Astrocyte of the cerebellum (primary cell): ENCODE data around the gene GAREM2.

Experiments
- DNase-seq: peaks from one replicate; pipeline ENCODE4 v3.0.0-alpha.2; 2011; ENCODE audit warnings: low read depth
- H3K4me3 ChIP-seq: 2 replicates; pipeline ENCODE4 v1.5.1; 2011; ENCODE audit warnings: mild to moderate bottlenecking, low read depth, low read length, moderate library complexity
- in situ Hi-C: cut with HindIII; loops from 2 replicates; pipeline ENCODE4 v1.10.0; 2017; ENCODE audit warnings: low sequenced_read_pairs
- TF ChIP-seq, protein P1 (sequence below): IDR thresholded peaks from 2 replicates; pipeline ENCODE4 v1.5.1; 2012; ENCODE audit warnings: low read length, low read depth, moderate library complexity, mild to moderate bottlenecking; ENCODE audit errors: missing control alignments

GAREM2 gene

DNA sequence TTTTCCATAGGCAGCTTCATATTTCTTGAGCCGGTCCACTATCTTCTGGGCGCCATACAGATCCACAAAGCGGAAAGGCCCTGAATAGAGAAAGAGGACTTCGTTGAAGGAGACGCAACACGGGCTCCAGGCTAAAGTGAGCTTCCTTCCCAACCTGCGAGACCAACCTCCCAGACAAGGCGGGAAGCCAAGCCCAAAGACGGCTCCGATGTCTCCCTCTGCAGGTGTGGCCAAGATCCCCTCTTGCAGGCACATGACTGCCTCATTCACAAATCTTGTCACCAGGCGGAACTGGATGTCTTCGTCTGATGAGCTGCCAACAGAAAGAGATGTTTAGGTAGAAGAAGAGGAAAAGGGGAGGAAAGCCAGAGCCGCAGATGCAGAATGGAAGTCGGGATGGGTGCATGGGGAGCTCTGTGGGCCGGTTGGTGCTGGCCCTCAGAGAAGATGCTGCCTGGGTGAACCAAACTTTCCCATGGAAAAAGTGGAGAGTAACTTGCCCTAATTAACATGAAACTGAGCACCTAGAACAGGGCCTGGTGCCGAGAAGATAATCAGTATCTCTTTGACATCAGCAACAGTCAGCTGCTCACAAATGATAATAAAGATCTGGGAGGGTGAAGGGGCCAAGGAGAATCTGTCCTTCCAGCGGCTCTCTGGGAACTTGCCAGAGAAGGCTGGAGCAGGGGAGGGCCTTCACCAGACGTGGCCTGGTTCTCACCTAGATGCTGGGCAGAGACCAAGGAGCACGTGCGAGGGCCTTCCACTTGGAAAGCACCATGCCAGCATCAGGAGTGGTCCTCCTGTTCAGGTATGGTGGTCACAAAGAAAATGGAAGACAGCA, 18.6 kb downstream of the GAREM2 start:
- in situ Hi-C loops, result no loop called here
- H3K4me3 ChIP-seq, result no peak overlapping the region
- DNase-seq, result no peak
- TF ChIP-seq, protein P1, sequence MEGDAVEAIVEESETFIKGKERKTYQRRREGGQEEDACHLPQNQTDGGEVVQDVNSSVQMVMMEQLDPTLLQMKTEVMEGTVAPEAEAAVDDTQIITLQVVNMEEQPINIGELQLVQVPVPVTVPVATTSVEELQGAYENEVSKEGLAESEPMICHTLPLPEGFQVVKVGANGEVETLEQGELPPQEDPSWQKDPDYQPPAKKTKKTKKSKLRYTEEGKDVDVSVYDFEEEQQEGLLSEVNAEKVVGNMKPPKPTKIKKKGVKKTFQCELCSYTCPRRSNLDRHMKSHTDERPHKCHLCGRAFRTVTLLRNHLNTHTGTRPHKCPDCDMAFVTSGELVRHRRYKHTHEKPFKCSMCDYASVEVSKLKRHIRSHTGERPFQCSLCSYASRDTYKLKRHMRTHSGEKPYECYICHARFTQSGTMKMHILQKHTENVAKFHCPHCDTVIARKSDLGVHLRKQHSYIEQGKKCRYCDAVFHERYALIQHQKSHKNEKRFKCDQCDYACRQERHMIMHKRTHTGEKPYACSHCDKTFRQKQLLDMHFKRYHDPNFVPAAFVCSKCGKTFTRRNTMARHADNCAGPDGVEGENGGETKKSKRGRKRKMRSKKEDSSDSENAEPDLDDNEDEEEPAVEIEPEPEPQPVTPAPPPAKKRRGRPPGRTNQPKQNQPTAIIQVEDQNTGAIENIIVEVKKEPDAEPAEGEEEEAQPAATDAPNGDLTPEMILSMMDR, result no peak

DNA sequence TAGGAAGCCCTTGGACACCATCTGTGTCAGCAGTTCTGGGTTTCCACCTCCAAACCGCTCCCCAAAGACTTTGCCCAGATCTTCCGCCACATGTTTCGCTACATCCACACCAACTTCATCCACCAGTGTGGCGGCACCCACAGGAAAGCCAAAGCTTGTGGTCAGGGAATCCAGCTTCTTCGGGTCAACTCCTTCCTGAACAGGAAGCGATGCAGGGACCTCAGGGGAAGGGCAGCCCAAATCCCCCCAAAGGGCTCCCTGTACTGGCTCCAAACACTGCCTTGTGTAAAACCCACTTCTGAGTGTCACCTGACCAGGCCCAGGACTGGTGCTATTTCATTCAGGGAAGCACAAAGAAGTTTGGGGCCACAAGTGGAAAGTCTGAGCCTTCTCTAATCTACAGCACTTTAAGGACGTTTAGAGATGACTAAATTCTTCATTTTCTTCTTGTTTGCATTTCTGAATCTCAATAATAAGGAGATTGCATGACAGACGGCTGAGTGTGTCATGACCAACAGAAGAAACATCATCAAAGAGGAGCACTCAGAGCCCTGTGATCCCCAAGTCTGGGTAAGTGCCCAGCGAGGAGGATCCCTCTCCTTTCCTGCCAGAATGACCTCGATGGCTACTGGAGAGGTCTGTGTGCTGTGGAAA, 20.8 kb downstream of the GAREM2 start:
- H3K4me3 ChIP-seq, result no peak overlapping the region
- DNase-seq, result no peak
- in situ Hi-C loops, result no loop called here
- TF ChIP-seq, protein P1, result no peak

DNA sequence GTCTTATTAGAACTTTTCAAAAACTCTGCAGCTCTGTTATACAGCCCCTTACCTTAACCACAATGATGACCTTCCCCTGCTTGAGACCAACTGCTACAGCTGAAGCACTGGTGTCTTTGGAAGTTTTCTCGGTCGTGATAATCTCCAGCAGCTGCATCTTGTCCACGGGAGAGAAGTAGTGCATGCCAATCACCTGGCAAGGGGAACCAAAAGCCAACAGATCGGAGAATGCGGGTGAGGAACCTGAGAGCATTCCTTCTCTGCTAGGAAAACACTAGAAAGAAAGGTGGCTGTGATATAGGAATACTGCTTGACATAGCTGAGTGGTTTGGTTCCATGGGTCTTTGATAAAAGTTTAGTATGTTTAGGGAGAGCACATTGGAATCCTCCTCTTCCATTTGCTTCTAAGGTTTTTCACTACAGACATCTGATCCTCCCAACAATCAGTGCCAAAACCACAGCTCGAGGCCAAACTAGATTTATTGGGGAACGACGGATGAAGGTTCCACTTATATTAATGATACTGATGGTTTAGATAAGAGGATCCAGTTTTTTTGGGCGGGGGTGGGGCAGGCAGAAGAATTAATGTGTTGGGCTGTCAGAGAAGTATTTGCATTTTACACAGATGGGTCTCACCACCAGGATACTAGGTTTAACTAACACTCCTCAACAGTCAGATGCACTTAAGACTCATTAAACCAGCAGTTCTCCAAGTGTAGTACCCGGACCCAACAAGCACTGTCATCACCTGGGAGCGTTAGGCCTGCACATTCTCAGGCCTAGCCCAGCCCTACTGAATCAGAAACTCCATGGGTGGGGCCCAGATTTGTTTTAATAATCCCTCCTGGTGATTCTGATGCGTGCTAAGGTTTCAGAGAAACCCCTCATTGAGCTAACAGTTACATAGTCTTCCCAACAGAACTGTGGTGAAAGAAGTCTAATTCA, 22.4 kb downstream of the GAREM2 start:
- TF ChIP-seq, protein P1, result no peak
- no peak for DNase-seq
- in situ Hi-C loops, result no loop called here

DNA sequence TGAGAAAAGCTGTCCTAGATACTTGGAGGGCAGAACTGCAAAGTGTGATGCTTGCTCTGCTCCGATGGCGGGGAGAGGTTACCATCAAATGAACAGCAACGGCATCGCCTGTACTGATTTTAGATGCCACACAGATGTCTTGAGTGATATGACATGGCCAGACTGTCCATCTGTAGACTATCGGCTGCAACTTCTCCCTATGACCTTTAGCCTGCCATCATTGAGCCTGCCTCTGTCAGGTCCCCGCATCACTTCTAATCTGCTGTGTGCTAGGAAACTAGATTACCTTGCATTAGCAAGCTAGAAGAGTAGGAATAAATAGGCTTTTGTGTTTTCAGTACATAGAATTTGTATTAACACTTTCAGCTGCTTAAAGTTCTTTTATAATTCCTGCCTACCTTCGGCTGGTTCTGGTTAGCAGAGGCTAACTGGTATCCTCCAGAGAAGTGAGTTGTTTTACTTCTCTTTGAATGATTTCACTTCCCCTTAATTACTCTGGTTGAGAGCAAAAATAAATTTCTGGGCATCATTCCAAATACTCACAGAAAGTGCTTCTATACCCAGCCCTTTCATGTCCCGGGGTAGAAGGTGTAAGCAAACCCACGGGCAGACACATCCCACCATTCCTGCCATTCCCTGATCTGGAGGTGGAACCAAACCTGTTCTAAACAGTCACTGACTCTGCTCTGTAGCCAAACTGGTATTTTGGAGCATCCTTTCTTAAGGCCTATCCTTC, 24.0 kb downstream of the GAREM2 start:
- TF ChIP-seq, protein P1, result no peak
- no peak for DNase-seq
- in situ Hi-C loops, result no loop called here
- no peak overlapping the region for H3K4me3 ChIP-seq

More for the DNA sequence above, 22.4 kb downstream of the GAREM2 start:
- no peak overlapping the region for H3K4me3 ChIP-seq

DNA sequence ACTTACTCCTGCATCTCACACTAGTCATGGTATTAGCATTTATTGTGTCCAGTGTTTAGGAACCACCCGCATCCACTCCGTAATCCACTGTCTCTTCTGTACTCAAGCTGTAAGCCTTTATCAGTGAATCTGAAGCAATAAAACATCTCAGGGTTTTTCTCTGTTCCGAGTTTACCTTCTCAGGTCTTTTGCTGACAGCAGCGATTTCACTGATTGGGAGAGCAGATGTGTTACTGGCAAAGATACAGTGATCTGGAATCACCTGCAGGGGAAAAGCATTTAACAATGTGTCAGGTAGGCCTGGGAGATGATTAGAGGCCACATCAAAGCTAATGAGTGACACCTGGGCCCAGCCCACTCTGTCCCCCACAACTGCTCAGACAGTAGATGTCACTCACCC, 24.6 kb downstream of the GAREM2 start:
- H3K4me3 ChIP-seq, result no peak overlapping the region
- DNase-seq, result no peak
- TF ChIP-seq, protein P1, result no peak
- in situ Hi-C loops, result no loop called here
